ENCODE data around the gene KIF18B.

DNA sequence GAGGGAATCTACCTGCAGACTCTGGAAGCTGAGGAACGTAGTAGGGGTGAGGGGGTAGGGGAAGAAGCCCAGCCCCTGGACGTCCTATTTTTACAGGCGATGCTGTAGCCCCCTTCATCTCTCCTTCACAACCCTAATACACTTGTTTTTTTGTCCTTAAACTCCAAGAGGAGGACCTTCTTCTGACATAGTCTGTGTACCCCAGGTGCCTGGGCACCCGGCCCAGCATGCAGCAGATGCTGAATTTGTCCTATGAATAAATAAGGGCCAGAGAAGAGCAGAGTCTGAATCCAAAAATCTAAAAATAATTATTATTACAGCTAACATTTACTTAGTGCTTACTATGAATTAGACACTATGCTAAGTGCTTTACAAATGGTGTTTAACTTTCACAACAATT, 5.1 kb downstream of the KIF18B start:
- TF ChIP-seq CTCF (IDR thresholded peaks at IDR 0.05): no peak
- no peak for TF ChIP-seq POLR2A (IDR thresholded peaks at IDR 0.05)
- TF ChIP-seq EP300 (IDR thresholded peaks at IDR 0.05): no peak
